NAMALWA (cell line): ENCODE measurements around the gene CELF2.

Source experiments
- DNase-seq: peaks from one replicate; pipeline ENCODE4 v3.0.0-alpha.2; 2015; ENCODE audit warnings: low spot score

The CELF2 gene

DNA sequence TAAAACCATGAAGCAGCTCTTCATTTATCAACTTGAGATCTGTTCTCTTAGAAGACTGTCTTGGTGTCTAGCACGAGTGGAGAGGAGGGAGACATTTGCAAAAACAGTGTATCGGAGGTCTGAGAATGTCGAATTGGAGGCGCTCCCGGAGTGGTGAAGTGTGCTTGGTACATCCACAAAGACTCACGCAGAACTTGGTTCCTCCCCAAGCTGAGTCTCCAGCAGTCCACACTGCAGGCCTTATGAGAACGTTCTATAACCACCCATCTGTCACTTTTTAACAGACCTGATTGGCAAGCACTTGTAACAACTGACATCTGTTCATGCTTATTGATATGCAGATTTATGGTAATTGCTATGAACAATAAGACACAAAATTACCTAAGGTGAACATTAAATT is 261.6 kb downstream of the CELF2 start:
- DNase-seq = no peak

DNA sequence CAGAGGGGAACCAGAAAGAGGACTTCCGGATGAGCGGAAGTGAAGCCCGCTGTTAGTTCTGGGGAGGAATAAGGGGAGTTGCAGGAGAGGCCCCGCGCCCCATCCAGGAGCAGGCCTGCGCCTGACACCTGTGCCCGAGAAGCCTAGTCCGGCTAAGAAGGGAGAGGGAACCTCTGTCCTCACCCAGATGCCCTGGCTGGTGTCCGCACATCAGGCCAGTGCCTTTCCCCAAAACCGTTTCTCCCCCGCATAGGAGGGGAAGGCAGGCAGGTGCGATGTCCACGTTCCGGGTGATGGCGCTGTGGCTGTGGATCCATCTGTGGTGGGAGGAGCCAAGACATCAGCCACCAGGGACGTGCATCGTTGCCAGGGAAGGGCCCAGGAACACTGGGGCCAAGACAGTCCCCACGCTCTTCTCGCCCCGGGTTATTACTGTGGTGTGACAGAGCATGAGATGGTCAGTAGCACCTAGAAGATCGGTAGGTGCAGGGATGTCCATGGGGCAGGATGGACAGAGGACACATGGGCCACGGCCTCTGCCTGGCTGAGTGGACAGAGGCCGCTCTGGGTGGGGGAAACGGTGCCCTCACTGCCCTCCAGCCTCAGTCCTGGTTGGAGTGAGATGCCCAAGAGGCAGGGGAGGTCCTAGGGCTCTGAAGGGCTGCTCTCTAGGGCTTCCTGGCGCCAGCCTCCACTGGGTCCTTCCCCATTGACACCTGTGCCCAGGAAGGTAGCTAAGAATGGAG is 262.7 kb downstream of the CELF2 start:
- DNase-seq = no peak

DNA sequence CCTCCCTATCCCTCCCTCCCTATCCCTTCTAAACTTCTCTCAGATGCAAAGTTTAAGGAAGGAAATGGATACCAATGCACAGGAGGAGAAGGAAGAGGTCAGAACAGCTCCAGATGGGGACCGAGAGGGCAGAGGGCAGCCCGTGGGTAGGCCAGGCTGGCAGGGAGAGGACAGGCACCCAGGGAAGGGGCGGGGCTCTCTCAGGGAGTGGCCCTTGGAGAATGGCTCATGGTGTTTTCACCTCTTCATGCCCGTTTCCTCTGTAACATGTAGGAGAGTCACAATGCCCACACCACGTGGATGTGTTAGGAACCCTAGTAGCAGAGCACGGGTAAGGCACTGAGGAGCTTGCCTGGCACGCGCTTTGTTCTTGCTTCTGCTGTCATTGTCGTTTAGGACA is 264.5 kb downstream of the CELF2 start:
- no peak for DNase-seq

GRCh38 chr10:11282661-11283060 is 265.0 kb downstream of the CELF2 start:
- DNase-seq = no peak

- no peak for DNase-seq
Measured at GRCh38 chr10:11284291-11285085, 266.8 kb downstream of the CELF2 start.

GRCh38 chr10:11285171-11285570 is 267.5 kb downstream of the CELF2 start:
- no peak for DNase-seq

GRCh38 chr10:11286261-11286852 is 268.7 kb downstream of the CELF2 start:
- DNase-seq = no peak

GRCh38 chr10:11288302-11288701 is 270.6 kb downstream of the CELF2 start:
- DNase-seq = no peak

GRCh38 chr10:11290156-11290890 is 272.7 kb downstream of the CELF2 start:
- DNase-seq = no peak

DNA sequence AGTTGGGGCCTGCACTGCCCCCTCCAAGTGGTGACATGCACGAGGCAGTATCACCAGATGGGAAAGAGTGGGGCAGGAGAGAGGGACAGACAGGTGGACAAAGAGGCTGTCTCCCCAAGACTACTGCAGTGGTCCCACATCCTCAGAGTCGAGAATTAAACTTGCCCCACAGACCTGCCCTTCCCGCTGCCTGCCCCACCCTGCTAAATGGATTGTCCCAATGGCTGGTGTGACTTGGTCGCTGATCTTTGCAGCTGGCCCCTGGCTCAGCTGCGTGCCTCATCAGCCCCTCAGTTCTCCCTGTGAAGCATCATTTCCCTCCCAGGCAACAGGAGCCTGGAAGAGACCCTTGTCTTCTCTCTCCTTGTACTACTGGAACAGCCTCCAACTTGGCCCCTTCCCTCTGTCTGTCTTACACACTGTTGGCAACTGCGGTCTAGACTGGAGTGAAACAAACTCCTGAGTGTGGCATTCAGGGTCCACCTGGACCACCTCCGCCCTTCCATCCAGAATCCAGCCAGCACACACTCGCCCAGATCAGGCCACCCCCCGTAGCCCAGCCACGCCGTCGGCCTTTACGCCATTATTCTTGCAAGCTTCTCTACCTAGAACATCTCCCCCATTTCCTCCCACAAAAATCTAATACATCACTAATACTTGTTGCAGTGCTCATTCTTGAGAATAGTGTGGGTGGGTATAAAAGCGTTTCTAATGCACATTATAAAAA is 275.1 kb downstream of the CELF2 start:
- DNase-seq = no peak

DNA sequence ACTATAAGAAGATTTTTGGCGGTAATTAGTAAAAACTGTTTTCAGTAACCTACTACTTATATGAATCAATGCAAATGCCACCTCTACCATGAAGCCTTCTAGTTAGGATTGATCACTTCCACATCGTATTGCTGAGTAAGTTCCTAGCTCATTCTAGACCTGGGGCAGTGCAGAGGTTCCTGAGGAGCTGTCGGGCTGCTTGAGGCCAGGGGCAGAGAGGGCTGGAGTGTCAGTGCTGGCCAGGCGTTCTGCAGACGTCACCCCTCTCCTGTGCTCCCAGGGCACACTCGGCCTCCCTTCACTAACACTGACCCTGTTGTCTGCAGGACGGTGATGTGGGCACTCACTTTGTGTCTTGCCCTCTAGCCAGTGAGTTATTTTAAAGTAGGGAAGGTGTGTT is 275.7 kb downstream of the CELF2 start:
- DNase-seq = no peak

DNA sequence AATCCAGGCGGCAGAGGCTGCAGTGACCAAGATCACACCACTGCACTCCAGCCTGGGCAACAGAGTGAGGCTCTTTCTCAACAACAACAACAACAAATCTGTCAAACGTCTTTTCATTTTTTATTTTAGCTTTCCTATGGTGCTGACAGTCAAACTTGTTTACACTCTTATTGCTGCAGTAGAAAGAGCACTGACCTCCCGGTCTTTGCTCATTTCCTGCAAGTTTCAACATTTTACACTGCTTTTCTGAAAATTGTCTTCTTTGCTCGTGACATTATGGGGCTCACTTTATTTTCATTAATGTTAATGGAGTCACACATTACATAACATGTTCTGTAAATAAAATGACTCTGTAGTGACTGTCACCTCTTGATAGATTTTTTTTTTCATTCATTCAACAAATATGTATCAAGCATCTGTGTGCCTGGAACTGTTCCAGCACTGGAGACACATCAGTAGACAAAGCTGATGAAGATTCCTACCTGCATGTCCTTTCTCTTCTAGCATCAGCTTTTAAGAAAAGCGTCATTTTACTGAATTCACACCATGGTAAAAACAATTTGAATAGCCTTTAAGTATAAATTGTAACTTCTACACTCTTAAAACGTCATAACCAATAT is 277.3 kb downstream of the CELF2 start:
- no peak for DNase-seq

DNA sequence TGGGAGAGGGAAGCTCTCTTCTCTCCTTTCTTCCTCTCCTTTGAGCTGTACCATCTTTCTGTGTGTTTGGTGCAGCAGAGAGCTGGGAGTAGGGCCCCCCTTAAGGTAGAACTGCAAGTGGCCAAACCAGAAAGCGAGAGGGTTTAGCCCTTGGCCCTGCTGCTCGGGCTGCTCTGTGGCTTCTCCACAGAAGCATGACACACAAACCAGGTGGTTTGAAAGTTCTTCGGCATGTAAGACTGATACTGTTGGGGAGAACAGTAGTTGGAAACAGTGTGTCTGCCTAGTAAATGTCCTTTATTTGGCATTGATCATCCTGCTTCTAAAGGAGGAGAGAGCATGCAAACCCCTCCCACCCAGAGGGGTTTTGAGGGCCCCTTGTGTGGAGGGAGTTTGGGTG is 277.8 kb downstream of the CELF2 start:
- DNase-seq = no peak

GRCh38 chr10:11297136-11297535 is 279.5 kb downstream of the CELF2 start:
- no peak for DNase-seq

DNA sequence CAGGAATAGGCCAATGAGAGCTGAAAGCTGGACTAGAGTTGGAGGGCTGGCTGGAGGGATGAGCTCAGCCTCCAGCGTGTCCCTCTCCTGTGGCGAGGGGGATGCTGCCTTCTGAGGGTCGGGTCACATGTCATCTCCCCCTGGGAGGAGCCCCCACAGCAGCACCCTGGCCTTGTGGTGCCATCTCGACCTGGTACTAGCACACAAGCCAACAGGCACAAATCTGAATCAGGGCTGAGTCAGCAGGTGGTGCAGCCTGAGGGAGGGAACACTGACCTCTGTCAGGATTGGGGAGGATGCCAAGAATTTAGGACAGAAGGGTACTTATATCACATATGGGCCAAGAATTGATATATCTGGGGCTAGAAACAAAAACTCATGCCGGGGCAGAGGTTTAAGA is 280.4 kb downstream of the CELF2 start:
- no peak for DNase-seq

DNA sequence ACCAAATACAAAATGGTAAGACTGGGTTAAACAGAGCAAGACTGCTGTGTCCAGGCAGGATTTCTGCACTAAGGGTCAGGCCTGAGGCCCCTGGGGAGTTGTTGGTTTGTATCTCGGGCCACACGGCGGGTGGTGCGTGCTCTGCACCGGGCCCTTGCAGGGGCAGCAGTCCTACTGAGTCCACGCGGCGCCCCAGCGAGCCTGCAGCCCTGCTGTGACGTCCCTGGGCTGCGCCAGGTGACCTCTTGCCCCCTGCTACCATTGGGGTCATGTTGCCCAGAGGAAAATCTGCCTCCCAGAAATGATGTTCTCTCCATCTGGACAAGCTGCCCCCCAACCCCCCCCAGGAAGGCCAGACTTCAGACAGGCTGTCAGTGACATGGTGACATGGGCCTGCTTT is 281.5 kb downstream of the CELF2 start:
- DNase-seq = no peak

GRCh38 chr10:11300026-11300425 is 282.4 kb downstream of the CELF2 start:
- DNase-seq = no peak

DNA sequence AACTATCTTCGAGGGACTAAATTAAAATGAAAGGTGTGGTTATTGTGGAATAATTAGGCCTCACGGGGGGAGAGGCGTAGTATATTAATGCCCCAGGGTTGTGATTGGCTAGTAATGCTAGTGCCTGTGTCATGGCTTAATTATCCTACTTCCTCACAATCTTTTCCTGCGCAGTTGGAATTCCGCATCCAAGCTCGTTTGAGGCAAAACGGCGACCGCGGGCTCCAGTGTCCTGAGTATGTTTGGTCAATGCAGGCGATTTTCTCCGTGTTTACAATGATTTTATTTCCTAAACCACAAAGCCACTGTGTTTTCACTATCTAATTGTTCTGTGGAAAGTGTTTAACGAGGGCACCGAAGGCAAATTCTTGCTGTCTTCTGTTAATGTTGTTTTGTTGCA is 282.9 kb downstream of the CELF2 start:
- no peak for DNase-seq

- DNase-seq = no peak
Measured at GRCh38 chr10:11301571-11302111, 284.0 kb downstream of the CELF2 start.

DNA sequence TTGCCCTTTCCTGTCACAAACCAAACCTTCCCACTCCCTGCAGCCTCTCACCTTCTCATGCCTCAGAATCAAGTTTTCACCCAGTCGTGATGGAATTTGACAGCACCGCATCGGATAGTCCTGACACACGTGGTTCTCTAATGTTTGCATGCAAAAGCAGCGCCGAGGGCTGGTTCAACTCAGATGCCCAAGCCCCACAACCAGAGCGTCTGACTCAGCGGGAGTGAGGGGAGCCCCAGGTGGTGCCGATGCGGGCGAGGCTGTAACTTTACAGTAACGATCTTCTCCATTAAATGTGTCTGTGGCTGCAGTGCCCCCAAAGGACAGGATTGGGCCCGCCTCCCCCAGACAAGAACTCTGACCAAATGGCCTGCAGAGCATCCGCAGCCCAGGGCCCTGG is 284.5 kb downstream of the CELF2 start:
- DNase-seq = no peak
